Tibial nerve (tissue), 4 donors: ENCODE measurements around the gene RB1.

Source experiments
- CTCF ChIP-seq, 5 experiments: fragments of 200-600 bp in 3 of 5; fragments of 450-650 bp in 2 of 5; sonication (generic) in 3 of 5; IDR thresholded peaks; one replicate each; pipeline ENCODE4 v1.5.1; 2016 to 2019; ENCODE audit warnings: antibody characterized with exemption in 5 of 5, mild to moderate bottlenecking in 3 of 5, moderate library complexity in 2 of 5
- EP300 ChIP-seq, 2 donors: sonication (generic); formaldehyde crosslinking; IDR thresholded peaks; one replicate each; pipeline ENCODE4 v1.6.1; 2017; ENCODE audit warnings: antibody characterized with exemption in 2 of 2, mild to moderate bottlenecking in 1 of 2
- POLR2A ChIP-seq, 2 donors: fragments of 450-650 bp; IDR thresholded peaks; one replicate each; pipeline ENCODE4 v1.6.1; 2017; ENCODE audit warnings: antibody characterized with exemption in 2 of 2, mild to moderate bottlenecking in 2 of 2, moderate library complexity in 2 of 2

GRCh38 chr13:48431431-48431830 lies 127.9 kb downstream of the RB1 start:
- no peak for TF ChIP-seq CTCF (IDR thresholded peaks at IDR 0.05)
- TF ChIP-seq POLR2A (IDR thresholded peaks at IDR 0.05) = no peak
- no peak for TF ChIP-seq EP300 (IDR thresholded peaks at IDR 0.05)
